ENCODE measurements around the gene NEGR1. TPM values are rescaled to one million over a fixed set of nuclear protein-coding genes. Genes with fewer than 3 reads are reported as not detected.

The NEGR1 gene
- polyA plus RNA-seq, 3 donors, result 1.6 to 45.8 (median 10.3) TPM

DNA sequence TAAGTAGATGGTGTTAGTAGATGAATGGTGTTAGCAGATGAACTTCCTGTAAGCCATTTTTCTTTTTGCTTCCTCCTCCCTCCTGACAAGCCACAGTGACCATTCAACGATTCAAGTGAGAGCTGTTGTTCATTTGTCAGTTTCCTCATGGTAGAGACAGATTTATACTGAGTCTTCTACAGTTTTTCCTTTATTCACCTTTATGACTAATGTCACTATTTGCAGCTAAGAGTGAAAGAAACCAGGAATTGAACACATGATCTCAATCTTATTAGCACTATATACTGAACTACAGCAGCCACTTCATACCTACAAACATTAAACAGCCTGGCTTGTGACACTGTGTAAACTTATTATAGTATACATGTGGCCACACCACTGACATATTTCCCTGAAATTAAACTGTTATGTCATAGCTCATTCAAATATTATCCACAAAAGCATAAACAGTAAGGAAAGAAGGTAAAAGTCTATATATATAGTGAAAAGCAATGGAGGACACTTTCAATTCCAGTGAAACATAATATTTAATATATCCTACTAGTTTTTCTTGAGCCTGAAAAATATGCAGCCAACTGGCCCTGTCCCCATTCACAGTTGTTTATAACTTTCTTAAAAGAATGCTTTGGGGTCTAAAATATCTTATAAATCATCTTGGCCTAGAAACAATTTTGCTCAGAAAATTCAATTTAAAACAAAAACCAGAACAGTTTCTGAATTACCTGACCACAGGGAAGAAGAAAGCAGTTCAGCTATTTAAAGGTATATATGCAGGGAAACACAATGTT, 634.6 kb downstream of the NEGR1 start:
- no peak overlapping the region for H3K27ac ChIP-seq (ENCODE audit: low read depth, low read length)
- WGBS, 3 donors, result 35 to 61% (median 48%) methylated on average over 1 of the region's 1 CpG

DNA sequence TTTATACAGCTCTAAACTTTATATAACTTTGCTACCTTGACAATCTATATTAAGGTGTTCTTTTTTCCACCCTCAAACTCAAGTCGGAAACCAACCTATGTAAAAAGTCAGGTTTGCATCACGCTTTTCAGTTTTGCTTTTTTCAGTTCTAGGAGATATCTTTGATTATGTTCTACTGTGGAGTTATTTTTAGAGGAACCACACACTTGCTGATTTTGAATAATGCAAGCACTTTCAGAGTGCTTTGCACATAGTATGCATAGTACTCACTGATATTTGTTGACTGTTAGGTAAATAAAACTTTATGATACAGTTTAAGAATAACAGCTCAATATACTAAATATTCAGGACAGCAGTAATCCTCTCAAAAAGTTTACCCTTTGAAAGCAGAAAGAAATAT, 637.3 kb downstream of the NEGR1 start:
- no peak overlapping the region for H3K27ac ChIP-seq (ENCODE audit: low read depth, low read length)
- 88 to 95% (median 93%) methylated on average over 2 of the region's 2 CpGs for WGBS, 3 donors

DNA sequence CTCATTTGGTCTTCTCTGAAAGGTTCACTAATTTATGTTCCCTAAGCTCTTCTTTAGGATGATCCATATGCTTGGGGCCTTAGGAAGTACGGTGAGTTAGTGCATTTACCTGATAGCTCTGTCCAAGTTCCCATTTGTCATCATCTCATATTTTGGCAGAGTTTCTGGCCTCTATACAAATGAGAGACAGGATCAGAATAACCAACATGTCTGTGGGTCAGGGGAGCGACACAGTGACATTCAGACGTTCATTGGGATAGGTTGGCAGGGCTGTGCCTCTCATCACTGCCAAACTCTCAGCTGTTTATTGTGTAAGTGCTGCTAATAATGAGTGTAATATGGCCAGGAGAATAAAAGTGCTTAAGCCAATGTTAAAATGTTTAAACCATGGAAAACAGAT, 640.4 kb downstream of the NEGR1 start:
- 72 to 86% (median 79%) methylated on average over 3 of the region's 3 CpGs for WGBS, 3 donors
- no peak overlapping the region for H3K27ac ChIP-seq (ENCODE audit: low read depth, low read length)

GRCh38 chr1:71640998-71641397, 641.3 kb downstream of the NEGR1 start:
- 86 to 90% (median 88%) methylated on average over 5 of the region's 5 CpGs for WGBS, 3 donors
- H3K27ac ChIP-seq (ENCODE audit: low read depth, low read length), result no peak overlapping the region

DNA sequence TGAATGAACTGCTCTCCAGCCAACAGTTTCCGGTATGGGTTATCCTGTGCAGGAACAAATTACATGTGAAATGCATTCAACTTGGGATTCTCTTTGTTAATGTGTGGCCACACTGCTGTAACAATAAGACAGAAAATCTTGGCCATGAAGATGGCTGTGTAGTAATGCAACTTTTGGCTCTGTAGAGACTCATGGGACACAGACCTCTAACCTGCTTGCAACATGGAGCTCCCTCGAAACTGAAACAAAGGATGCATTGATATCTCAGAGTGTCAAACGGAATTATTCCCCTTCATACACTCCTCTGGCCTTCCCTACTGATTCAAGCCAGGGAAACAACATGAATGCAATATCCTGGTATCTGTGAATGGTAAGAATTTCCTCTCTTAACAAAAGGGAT, 642.2 kb downstream of the NEGR1 start:
- no peak overlapping the region for H3K27ac ChIP-seq (ENCODE audit: low read depth, low read length)
- 55 to 67% (median 64%) methylated on average over 3 of the region's 3 CpGs for WGBS, 3 donors

DNA sequence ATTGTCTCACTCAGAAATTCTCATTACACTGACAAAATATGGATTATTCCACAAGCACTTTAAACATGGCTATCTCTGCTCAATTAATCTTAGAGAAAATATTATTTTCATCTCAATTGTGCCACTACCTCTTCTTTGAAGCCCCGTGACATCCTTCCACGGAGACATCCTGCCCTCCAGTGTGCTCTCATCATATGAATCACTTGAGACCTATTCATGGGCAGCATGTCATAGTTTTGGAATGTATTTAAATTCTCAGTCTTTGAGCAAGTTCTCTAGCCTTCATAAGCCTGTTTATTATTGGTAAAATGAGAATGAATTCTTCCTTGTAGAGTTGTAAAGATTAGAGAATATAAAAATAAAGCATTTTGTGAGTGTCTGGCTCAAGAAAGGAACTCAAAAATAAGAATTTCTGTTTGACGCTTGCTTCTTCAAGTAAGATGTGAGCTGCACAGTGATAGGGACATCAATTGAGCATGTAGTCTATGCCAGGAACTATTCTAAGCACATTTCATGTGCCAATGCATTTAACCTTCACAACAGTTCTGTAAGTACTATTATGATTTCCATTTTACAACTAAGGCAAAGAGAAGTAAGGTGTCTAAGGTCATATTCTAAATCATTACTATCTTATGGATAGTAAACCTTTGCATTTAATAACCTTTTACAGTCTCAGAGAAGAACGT, 644.1 kb downstream of the NEGR1 start:
- 59 to 73% (median 71%) methylated on average over 4 of the region's 4 CpGs for whole genome bisulfite sequencing, 3 donors
- H3K27ac ChIP-seq (ENCODE audit: low read depth, low read length), result no peak overlapping the region

- no peak overlapping the region for H3K27ac ChIP-seq (ENCODE audit: low read depth, low read length)
- 85 to 98% (median 87%) methylated on average over 2 of the region's 2 CpGs for WGBS, 3 donors
Measured at GRCh38 chr1:71635568-71635967, 646.8 kb downstream of the NEGR1 start.

DNA sequence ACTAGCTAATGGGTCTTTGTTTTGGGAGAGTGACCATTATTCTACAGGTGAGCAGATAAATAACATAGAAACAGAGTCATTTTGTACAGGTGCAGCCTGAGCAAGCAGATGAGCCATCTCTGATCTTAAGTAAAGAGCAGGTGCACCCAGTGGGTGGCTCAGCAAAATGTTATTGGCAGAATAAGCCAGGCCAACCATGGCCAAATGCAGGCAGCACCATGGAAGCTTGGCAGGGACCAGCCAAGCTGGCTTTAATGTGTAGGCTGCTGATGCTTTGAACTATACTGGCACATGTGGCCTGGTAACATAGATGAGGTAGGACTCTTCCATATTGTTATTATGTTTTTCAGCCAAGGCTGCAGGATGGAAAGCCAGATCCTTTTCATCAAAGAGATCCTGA, 648.2 kb downstream of the NEGR1 start:
- no peak overlapping the region for H3K27ac ChIP-seq (ENCODE audit: low read depth, low read length)

DNA sequence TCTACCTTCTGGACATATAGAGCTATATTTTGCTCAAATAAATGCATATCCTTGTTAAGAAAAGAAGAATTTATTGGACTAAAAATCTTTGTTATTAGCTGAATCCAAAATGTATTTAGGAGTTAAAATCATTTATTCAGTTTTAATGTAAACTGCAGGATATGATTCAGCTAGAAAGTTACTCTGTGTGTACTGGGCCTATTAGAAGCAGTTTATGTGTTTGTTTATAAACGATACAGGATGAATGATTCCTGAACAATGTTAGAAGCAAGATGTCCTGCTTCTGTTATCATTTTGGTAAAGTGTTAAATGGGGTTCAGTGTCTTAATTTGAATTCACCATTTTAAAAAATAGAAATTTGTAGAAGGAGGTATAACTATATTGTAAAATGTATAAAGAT, 652.3 kb downstream of the NEGR1 start:
- no peak overlapping the region for H3K27ac ChIP-seq (ENCODE audit: low read depth, low read length)
- WGBS, 3 donors, result 88 to 89% (median 89%) methylated on average over 1 of the region's 1 CpG

DNA sequence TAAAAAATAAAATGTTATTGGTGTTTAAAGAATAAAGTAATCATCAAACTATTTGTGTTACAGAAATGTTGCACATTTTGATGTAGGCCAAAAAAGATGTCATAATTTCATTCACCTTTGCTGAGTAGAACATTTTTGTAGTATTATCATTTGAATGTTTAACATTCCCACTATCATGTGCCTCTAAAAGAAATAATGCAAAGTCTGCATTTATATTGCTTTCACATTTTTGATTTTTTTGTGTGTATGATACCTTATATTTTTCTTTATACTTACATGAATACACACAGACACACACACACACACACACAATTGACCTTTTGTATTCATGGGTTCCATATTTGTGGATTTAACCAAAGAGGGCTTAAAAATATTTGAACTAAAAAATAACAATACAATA, 657.3 kb downstream of the NEGR1 start:
- H3K27ac ChIP-seq (ENCODE audit: low read depth, low read length), result no peak overlapping the region

GRCh38 chr1:71623888-71624287, 658.5 kb downstream of the NEGR1 start:
- WGBS, 3 donors, result 85 to 93% (median 86%) methylated on average over 1 of the region's 1 CpG
- no peak overlapping the region for H3K27ac ChIP-seq (ENCODE audit: low read depth, low read length)

GRCh38 chr1:71621785-71622184, 660.6 kb downstream of the NEGR1 start:
- no peak overlapping the region for H3K27ac ChIP-seq (ENCODE audit: low read depth, low read length)
- 59 to 81% (median 80%) methylated on average over 1 of the region's 1 CpG for WGBS, 3 donors

DNA sequence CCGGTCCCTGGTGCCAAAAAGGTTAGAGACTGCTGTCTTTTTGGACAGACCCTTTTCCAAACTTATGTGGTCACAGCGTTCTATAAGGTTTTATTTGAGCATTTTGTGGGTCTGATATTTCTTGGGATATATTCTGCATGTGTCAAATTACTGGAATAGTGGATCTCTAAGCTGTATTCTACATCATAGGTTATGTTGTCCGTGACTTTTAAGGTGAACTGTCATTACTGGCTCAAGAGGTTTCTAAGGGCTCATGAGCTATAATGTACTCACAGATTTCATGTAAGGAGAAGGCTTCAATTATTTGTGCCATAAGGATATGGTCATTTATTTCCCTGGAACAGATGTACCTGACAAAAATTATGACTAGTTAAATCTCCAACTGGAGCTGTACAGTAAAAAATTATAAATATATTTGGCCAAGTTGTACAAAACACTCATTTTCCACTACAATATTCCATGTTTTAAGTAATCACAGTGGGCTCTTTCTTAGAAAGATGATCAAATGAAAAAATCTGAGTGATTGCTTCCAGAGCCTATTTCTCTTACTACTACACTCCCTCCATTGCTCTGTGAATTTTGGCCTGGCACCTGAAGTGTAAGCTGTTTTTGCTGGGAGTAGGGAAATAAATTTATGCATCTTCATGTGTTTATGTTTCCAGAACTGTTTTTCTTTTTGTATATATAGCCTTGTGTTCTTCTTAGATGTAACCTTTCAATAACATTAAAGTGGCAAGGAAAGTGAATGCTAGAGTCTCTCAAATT, 663.4 kb downstream of the NEGR1 start:
- no peak overlapping the region for H3K27ac ChIP-seq (ENCODE audit: low read depth, low read length)
- 77 to 82% (median 79%) methylated on average over 3 of the region's 3 CpGs for WGBS, 3 donors

GRCh38 chr1:71618191-71618590, 664.1 kb downstream of the NEGR1 start:
- no peak overlapping the region for H3K27ac ChIP-seq (ENCODE audit: low read depth, low read length)
- 55 to 71% (median 69%) methylated on average over 4 of the region's 4 CpGs for WGBS, 3 donors

GRCh38 chr1:71610476-71610875, 671.9 kb downstream of the NEGR1 start:
- no peak overlapping the region for H3K27ac ChIP-seq (ENCODE audit: low read depth, low read length)
- WGBS, 3 donors, result 27 to 34% (median 27%) methylated on average over 1 of the region's 1 CpG

GRCh38 chr1:71603044-71603776, 679.1 kb downstream of the NEGR1 start:
- 75 to 78% (median 76%) methylated on average over 3 of the region's 3 CpGs for WGBS, 3 donors
- no peak overlapping the region for H3K27ac ChIP-seq (ENCODE audit: low read depth, low read length)

- no peak overlapping the region for H3K27ac ChIP-seq (ENCODE audit: low read depth, low read length)
- 91 to 96% (median 93%) methylated on average over 2 of the region's 2 CpGs for WGBS, 3 donors
Measured at GRCh38 chr1:71600023-71600422, 682.3 kb downstream of the NEGR1 start.

DNA sequence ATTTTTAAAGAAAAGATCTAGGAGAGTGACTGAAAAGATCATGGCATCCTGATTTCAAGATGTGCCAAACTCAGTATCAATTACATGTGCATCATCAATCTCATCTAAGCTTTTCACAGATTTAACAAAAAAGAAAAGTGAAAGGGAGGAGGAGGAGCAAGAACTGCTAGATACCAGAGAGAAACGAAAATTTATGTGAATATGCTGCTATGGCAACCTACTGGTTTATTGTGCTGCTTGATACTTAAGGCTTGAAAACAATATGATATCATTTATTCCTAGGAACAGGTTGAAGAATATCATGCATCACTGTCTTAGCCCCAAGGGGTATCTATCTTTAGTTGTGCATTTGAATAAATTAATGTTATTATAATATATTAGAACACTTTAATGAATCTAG, 683.0 kb downstream of the NEGR1 start:
- 33 to 46% (median 34%) methylated on average over 1 of the region's 1 CpG for WGBS, 3 donors

DNA sequence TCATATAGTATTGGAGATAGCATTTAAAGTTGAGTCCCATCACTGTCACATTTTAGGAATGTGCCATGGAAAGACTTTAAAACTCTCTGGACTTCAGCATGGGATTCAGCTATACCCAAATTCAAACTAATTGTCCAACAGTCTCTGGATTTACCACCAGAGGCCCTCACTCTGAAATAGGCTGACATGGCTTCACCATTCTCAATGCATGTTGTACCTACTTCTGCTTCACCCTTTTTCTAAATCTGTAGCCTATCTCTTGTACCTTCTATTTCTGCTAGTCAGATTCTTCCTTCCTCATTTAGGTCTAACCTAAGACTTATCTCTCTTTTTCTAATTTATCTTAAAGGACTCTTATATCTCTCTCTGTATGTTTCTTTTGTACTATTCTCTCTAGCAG, 688.8 kb downstream of the NEGR1 start:
- H3K27ac ChIP-seq (ENCODE audit: low read depth, low read length), result no peak overlapping the region

More for the DNA sequence above, 683.0 kb downstream of the NEGR1 start:
- no peak overlapping the region for H3K27ac ChIP-seq (ENCODE audit: low read depth, low read length)
